ENCODE measurements around the gene OTOP2.
A peak's percentile ranks its signal among the peaks of the same experiment; 100 is the strongest.

OTOP2 gene

GRCh38 chr17:74935585-74936469 is 11.8 kb downstream of the OTOP2 start, which contains the start of gene OTOP3:
Gene OTOP3 (plus strand): TSS chr17:74935898. CDS start chr17:74935922, 24 bp downstream.
- no peaks in the 10 kb centered on the region for H3K4me1 Mint-ChIP-seq
- H3K27me3 Mint-ChIP-seq, result peaks cover 32% of the 10 kb centered on the region
- peak within 1 kb of the TSS; percentile 33 for H3K4me3 Mint-ChIP-seq
- peaks cover 2% of the 10 kb centered on the region for H3K36me3 Mint-ChIP-seq
- no peak within 1 kb of the TSS for H3K27ac Mint-ChIP-seq
- no peaks in the 10 kb centered on the region for H3K9me3 Mint-ChIP-seq

- Mint-ChIP-seq H3K36me3 (peaks cover 2% of the 10 kb centered on the region), H3K9me3 (no peaks in the 10 kb centered on the region), H3K4me1 (no peaks in the 10 kb centered on the region), H3K27ac (no peak overlapping the region), H3K27me3 (peaks cover 29% of the 10 kb centered on the region), H3K4me3 (peak overlapping the region; percentile 33)
These were observed 12.4 kb downstream of the OTOP2 start for GRCh38 chr17:74936470-74936799.

- Mint-ChIP-seq H3K27ac (no peak overlapping the region), H3K27me3 (peaks cover 31% of the 10 kb centered on the region), H3K4me1 (no peaks in the 10 kb centered on the region), H3K4me3 (peak overlapping the region; percentile 33), H3K9me3 (no peaks in the 10 kb centered on the region), H3K36me3 (peaks cover 2% of the 10 kb centered on the region)
These were observed 13.3 kb downstream of the OTOP2 start for GRCh38 chr17:74937064-74938051.

GRCh38 chr17:74938194-74938950 is 14.3 kb downstream of the OTOP2 start:
- Mint-ChIP-seq H3K9me3 (no peaks in the 10 kb centered on the region), H3K4me3 (no peak overlapping the region), H3K27ac (no peak overlapping the region), H3K36me3 (peaks cover 2% of the 10 kb centered on the region), H3K4me1 (no peaks in the 10 kb centered on the region), H3K27me3 (peaks cover 26% of the 10 kb centered on the region)

GRCh38 chr17:74939534-74939933 is 15.5 kb downstream of the OTOP2 start:
- H3K4me3 Mint-ChIP-seq, result no peak overlapping the region
- peaks cover 2% of the 10 kb centered on the region for H3K36me3 Mint-ChIP-seq
- no peak overlapping the region for H3K27ac Mint-ChIP-seq
- H3K9me3 Mint-ChIP-seq, result no peaks in the 10 kb centered on the region
- H3K27me3 Mint-ChIP-seq, result peaks cover 24% of the 10 kb centered on the region
- no peaks in the 10 kb centered on the region for H3K4me1 Mint-ChIP-seq

GRCh38 chr17:74941128-74941725 is 17.2 kb downstream of the OTOP2 start:
- no peaks in the 10 kb centered on the region for H3K9me3 Mint-ChIP-seq
- H3K27ac Mint-ChIP-seq, result no peak overlapping the region
- no peak overlapping the region for H3K4me3 Mint-ChIP-seq
- H3K27me3 Mint-ChIP-seq, result peaks cover 20% of the 10 kb centered on the region
- no peaks in the 10 kb centered on the region for H3K4me1 Mint-ChIP-seq
- peaks cover 2% of the 10 kb centered on the region for H3K36me3 Mint-ChIP-seq

GRCh38 chr17:74943808-74944522 is 19.9 kb downstream of the OTOP2 start:
- Mint-ChIP-seq H3K27me3 (peaks cover 4% of the 10 kb centered on the region), H3K4me3 (no peak overlapping the region), H3K27ac (no peak overlapping the region)

GRCh38 chr17:74945543-74945942 is 21.5 kb downstream of the OTOP2 start:
- Mint-ChIP-seq H3K4me1 (no peaks in the 10 kb centered on the region), H3K27ac (no peak overlapping the region), H3K36me3 (no peaks in the 10 kb centered on the region), H3K4me3 (no peak overlapping the region), H3K27me3 (peaks cover 4% of the 10 kb centered on the region), H3K9me3 (no peaks in the 10 kb centered on the region)

More at GRCh38 chr17:74943808-74944522, 19.9 kb downstream of the OTOP2 start:
- H3K9me3 Mint-ChIP-seq, result no peaks in the 10 kb centered on the region
- no peaks in the 10 kb centered on the region for H3K36me3 Mint-ChIP-seq
- H3K4me1 Mint-ChIP-seq, result no peaks in the 10 kb centered on the region

GRCh38 chr17:74946641-74947040 is 22.6 kb downstream of the OTOP2 start:
- H3K27me3 Mint-ChIP-seq, result peaks cover 4% of the 10 kb centered on the region
- no peaks in the 10 kb centered on the region for H3K4me1 Mint-ChIP-seq
- H3K36me3 Mint-ChIP-seq, result no peaks in the 10 kb centered on the region
- H3K27ac Mint-ChIP-seq, result no peak overlapping the region
- H3K4me3 Mint-ChIP-seq, result no peak overlapping the region
- H3K9me3 Mint-ChIP-seq, result no peaks in the 10 kb centered on the region

- H3K9me3 Mint-ChIP-seq, result no peaks in the 10 kb centered on the region
- peaks cover 2% of the 10 kb centered on the region for H3K27me3 Mint-ChIP-seq
- no peaks in the 10 kb centered on the region for H3K4me1 Mint-ChIP-seq
- no peaks in the 10 kb centered on the region for H3K36me3 Mint-ChIP-seq
- no peak overlapping the region for H3K27ac Mint-ChIP-seq
- H3K4me3 Mint-ChIP-seq, result no peak overlapping the region
These were observed 23.1 kb downstream of the OTOP2 start for GRCh38 chr17:74947041-74947754.

GRCh38 chr17:74949455-74950115 is 25.5 kb downstream of the OTOP2 start:
- Mint-ChIP-seq H3K27me3 (no peaks in the 10 kb centered on the region), H3K4me1 (no peaks in the 10 kb centered on the region), H3K36me3 (no peaks in the 10 kb centered on the region)

GRCh38 chr17:74950207-74950606 is 26.1 kb downstream of the OTOP2 start:
- Mint-ChIP-seq H3K27me3 (no peaks in the 10 kb centered on the region), H3K36me3 (no peaks in the 10 kb centered on the region), H3K4me3 (no peak overlapping the region), H3K9me3 (no peaks in the 10 kb centered on the region), H3K27ac (no peak overlapping the region), H3K4me1 (no peaks in the 10 kb centered on the region)

More at GRCh38 chr17:74949455-74950115, 25.5 kb downstream of the OTOP2 start:
- Mint-ChIP-seq H3K9me3 (no peaks in the 10 kb centered on the region), H3K27ac (no peak overlapping the region), H3K4me3 (no peak overlapping the region)

- H3K27ac Mint-ChIP-seq, result no peak overlapping the region
- H3K27me3 Mint-ChIP-seq, result no peaks in the 10 kb centered on the region
- H3K4me3 Mint-ChIP-seq, result no peak overlapping the region
- H3K36me3 Mint-ChIP-seq, result no peaks in the 10 kb centered on the region
- no peaks in the 10 kb centered on the region for H3K4me1 Mint-ChIP-seq
- no peaks in the 10 kb centered on the region for H3K9me3 Mint-ChIP-seq
These were observed 27.0 kb downstream of the OTOP2 start for GRCh38 chr17:74951065-74951464.
